B cell (primary cell): Measurements from ENCODE around the gene NOTCH4.

ENCODE experiments used
- CTCF ChIP-seq: fragments of 200-600 bp; IDR thresholded peaks from one replicate; pipeline ENCODE4 v1.8.0; 2022; ENCODE audit warnings: antibody characterized with exemption, mild to moderate bottlenecking
- EZH2 ChIP-seq: IDR thresholded peaks from 2 replicates; pipeline ENCODE4 v1.6.1; 2012; ENCODE audit warnings: borderline replicate concordance, low read depth, mild to moderate bottlenecking, moderate library complexity, low read length; ENCODE audit not compliant: insufficient read depth, poor library complexity, severe bottlenecking

GRCh38 chr6:32188381-32189068, 35.3 kb downstream of the NOTCH4 start:
- TF ChIP-seq CTCF (no peak), EZH2 (no peak)
